Suppressor macrophage (primary cell): ENCODE measurements around the gene RNF222.
A peak's percentile ranks its signal among the peaks of the same experiment; 100 is the strongest.
"Not testable (repeated sequence)": the region's sequence is repeated elsewhere in the genome, so short reads cannot be mapped to it uniquely, and the experiment has no call there.

Experiments used
- DNase-seq, 4 experiments: peaks; one replicate each; pipeline ENCODE4 v3.0.0-alpha.2; 2020 to 2022

Gene RNF222

DNA sequence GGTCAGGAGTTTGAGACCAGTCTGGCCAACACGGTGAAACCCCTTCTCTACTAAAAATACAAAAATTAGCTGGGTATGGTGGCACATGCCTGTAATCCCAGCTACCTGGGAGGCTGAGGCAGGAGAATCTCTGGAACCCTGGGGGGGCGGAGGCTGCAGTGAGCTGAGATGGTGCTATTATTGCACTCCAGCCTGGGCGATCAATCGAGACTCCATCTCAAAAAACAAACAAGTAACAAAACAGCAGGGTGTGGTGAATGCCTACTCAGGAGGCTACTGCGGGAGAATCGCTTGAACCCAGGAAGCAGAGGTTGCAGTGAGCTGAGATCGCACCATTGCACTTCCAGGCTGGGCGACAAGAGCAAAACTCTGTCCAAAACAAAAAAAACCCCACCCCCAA, 19.5 kb downstream of the RNF222 start:
- not testable (repeated sequence) for DNase-seq

GRCh38 chr17:8377422-8377821, 20.2 kb downstream of the RNF222 start:
- no peak for DNase-seq

- peak; percentile 88 to 95 (median 92) for DNase-seq
These were observed 21.2 kb downstream of the RNF222 start, which contains the start of gene KRABD2 for GRCh38 chr17:8376271-8377067. Gene KRABD2 (minus strand): TSS chr17:8376704.

DNA sequence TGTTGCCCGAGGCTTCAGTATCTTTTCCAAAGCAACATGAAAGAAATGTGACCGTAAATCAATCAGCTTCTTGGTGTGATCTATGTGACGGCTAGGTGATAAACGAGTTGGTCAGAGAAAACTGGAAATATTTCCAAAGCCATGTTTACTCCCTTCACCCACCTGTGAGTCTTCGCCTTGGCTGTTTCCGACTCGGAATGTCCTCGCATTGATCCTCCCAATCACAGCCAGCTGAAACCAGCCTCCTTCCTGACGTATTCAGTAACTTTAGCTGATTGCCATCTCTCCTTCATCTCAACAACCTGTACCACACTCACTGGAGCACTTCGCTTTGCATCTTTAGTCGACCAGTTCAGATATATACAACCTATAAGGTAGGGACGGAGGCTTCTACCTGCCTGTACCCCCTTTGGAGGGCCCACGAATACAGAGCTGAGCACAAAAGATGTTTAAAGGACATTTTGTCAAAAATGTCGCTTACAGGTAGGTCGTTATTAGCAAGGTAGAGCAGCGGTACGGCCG, 21.8 kb downstream of the RNF222 start:
- no peak for DNase-seq

GRCh38 chr17:8373856-8374255, 23.8 kb downstream of the RNF222 start:
- DNase-seq: not testable (repeated sequence)

DNA sequence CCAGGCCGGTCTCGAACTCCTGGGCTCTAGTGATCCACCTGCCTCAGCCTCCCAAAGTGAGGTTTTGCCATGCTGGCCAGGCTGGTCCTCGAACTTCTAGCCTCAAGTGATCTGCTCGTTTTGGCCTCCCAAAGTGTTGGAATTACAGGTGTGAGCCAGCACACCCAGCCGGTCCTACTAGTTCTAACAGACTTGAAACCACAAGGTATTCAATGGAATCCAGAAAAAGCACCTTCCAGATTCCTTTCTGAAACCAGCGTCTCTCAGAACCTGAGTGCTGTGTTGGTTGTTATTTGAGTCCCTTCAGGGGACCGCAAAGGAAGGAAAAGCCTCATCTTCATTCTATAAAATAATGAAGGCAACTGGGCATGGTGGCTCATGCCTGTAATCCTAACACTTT, 25.2 kb downstream of the RNF222 start:
- DNase-seq: no peak

GRCh38 chr17:8371786-8372185, 25.8 kb downstream of the RNF222 start:
- DNase-seq: no peak

DNA sequence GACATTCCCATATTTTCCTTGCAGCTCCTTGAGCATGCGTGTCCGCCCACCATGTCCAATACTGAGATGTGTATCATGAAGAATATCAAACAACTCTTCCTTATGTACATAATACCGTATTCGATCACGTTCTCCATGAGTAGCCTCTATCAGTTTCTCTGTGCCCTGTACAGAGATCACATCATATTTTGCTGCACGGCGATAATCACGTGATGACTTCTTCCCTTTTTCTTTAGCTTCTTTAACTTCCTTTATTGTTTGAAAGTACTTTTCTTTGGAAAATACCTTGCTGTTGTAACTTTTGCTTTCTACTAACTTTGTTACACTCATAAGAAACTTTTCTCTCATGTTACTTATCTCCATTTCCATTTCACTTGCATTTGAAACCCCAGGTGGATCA, 27.7 kb downstream of the RNF222 start:
- DNase-seq: peak; percentile 43 to 75 (median 61)

DNA sequence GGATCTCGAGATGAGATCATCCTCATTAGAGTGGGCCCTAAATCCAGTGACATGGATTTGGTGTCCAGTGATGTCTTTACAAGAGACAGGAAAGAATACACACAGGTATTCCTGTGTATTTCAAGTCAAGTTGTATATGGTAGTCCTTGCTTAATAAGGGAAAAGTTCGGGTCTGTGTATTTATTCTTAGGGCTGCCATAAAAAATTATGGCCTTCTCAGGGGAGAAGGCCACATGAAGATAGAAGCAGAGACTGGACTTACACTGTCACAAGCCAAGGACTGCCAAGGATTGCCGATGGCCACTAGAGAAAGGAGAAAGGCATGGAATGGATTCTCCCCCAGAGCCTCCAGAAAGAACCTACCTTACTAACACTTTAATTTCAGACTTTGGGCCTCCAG, 29.4 kb downstream of the RNF222 start:
- DNase-seq: no peak

- no peak for DNase-seq
These were observed 31.4 kb downstream of the RNF222 start for GRCh38 chr17:8366231-8366630.

DNA sequence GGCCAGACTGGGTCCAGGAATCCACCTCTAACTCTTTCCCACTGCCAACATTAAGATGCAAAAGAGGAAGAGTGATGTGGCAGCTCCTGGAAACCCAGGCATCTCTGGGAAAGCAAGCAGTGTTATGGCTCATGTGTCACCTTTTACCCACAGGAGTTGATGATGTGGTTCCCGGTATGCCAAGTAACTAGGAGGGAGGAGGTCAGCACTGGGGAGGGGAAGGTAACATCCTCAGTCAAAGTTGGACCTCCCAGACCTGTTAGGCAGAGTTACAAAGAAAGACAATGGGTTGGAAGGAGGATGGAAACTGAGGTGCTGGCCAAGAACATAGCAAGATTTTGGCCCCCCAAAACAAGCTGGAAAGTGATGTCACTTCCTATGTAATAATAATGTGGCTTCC, 32.5 kb downstream of the RNF222 start:
- no peak for DNase-seq

DNA sequence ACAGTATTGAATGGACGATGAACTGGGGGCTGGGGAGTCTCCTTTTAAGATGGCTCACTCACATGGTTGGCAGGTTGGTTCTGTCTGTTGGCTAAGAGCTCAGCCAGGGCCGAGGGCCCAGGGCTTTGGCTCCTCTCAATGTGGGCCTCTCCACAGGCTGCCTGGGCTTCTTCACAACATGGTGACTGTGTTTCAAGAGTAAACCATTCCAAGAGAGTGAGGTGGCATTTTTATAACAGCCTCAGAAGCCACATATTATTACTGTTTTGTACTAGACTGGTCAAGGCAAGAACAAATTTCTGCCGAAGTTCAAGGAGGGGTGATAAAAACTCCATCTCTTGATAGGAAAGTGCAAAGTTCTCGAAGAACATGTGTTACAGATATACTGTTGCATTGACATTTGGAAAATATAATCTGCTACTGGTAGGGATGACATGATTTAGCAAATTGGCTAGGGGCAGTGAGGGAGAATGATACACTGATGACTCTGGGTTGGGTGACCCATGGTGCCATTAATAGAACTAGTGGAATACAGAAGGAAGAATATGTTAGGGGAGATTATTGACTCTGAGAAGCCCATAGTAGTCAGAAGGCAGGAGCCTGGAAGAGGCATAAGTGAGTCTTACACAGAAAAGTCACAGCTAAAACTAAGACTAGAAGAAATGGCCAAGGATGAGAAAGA, 34.8 kb downstream of the RNF222 start:
- DNase-seq: no peak

DNA sequence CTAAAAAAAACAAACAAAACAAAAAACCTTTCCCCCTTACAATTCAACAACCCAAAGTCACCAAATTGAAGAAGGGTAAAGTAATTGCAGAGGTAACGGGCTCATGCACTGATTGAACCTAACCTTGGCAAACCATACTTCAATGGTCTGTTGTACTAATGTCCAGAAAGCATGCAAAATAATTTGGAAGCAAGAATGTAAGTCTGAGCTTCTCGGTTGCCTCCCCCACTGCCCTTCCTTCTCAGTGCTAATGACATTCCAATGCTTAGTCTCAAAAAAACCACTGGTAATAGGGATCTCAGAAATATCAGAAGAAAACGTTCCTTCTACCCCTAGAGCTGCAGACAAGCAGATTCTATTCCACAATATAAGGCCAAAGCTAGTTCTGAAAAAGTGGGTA, 36.9 kb downstream of the RNF222 start:
- DNase-seq: no peak

- DNase-seq: no peak
These were observed 37.4 kb downstream of the RNF222 start for GRCh38 chr17:8360260-8360659.

DNA sequence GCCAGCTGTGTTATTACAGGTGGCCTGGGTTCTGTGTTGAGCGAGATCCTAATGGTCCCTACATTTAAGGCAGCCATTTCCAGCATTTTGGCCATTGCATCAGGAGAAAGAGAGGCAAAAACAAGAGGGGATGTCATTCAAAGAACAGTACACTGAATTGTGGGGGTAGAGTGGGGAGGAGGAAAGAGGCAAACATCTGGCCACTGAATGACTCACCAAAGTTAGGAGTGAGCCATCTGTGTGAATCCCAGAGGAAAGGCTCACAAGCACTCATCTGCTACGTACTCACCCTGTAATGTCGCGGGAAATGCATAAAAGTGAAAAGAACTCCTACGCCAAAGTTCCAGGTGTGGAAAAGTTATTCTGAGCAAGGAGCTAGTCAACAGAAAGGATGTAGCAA, 37.9 kb downstream of the RNF222 start:
- DNase-seq: no peak

- no peak for DNase-seq
These were observed 39.7 kb downstream of the RNF222 start for GRCh38 chr17:8357910-8358309.

- DNase-seq: no peak
These were observed 43.4 kb downstream of the RNF222 start for GRCh38 chr17:8354236-8354635.

DNA sequence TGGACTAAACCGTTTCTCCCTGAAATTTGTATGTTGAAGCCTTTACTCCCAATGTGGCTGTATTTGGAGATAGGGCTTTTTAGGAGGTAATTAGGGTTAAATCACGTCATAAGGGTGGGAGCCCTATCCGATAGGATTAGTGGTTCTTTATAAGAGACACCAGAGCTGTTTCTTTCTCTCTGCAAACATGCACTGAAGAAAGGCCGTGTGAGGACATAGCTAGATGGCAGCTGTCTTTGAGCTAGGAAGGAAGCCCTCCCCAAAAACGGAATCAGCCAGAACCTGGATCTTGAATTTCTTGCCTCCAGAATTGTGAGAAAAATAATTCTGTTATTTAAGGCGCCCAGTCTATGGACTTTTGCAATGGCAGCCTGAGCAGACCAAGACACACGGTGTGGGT, 43.9 kb downstream of the RNF222 start:
- DNase-seq: no peak

DNA sequence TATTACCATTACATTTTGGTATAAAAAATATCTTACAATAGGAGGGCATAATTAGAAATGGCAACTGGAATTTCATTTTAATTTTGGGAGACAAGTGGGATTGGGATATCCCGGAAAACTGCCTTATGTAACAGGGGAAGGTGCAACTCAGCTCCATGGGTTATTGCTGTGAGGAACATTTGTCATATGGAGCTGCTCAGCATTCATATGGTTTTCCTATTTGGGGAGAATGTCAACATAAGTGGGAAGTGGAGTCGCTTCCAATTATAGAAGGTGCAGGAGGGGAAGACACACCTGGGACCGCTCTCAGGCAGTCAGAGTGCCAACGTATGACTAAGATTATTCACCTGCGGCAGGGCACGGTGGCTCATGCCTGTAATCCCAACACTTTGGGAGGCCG, 47.3 kb downstream of the RNF222 start:
- DNase-seq: no peak

DNA sequence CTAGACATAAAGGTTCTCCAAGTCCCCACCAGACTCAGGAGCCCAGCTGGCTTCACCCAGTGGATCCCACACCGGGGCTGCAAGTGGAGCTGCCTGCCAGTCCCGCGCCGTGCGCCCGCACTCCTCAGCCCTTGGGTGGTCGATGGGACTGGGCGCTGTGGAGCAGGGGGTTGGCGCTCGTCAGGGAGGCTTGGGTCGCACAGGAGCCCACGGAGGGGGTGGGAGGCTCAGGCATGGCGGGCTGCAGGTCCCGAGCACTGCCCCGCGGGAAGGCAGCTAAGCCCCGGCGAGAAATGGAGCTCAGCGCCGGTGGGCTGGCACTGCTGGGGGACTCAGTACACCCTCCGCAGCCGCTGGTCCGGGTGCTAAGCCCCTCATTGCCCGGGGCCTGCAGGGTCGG, 50.6 kb downstream of the RNF222 start:
- DNase-seq: not testable (repeated sequence)

DNA sequence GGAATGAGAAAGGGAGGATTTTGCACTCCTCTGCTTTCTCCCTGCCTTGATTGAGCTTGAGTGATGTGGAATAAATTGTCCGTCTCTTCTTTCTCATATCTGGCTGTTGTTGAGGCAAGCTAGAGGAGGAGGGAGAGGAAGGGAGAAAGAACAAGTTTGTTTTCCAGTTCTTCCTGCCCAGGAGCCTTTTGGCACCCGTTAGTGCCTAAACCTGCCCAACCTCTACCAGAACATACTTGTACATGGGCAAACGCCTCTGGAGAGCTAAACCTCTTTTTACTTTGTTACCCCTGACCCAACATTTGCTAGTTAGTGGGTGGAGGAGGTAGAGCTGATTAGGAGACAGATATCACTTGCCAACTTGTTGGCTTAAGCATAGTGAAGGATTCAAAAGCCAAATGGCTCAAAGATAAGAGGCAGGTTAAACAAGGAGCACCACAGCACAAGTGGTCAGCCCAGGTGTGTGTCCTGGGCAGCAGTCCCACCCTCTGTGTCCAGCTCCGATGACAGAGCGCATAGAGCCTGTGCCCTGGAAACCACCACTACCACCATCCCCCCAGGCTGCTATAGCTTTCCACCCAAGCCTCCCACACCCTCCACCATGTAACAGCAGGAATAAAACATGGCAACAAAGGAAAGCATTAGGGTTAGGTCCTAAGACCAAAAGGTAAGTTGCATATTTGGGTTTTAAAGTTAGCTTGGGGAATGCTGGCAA, 51.5 kb downstream of the RNF222 start:
- no peak for DNase-seq

DNA sequence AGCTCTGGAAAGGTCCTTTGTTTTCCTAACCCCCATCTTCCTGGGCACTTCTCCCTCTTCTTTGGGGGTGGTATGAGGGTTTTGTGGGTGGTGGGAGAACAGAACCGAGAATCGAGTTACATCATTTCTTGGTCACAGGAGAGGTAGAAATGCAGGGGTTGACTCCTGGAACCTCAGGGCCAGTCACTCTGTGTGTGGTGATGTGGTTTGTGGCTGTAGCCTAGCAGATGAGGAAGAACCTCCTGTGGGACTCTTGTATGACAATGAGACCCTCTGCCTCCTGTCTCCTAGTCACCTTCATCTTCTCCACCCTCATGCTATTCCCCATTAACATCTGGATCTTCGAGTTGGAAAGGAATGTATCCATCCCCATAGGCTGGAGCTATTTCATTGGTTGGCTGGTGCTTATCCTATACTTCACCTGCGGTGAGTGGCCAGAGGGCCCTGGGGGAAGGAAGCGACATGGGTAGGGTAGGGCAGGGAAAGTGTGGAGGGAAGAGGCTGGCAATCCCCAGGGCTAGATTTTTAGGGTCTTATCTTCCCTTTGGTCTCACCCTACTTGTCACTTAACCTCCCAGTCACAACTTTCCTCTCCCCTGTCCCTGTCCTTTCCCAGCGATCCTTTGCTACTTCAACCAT, 52.5 kb downstream of the RNF222 start:
- DNase-seq: no peak

DNA sequence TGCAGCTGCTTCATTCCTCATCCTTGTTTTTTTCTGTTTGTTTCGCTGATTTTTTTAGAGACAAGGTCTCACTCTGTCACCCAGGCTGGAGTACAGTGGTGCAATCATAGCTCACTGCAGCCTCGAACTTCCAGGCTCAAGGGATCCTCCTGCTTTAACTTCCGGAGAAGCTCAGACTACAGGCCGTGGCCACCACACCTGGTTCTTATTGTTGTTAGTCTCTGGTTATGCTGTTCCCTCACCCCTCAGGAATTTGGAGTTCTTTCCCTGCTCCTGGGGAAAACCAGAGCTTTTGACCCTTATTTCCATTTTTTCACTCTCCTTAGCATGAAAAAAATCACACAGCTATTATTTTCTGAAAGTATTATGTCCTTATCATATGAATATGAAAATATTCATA, 56.2 kb downstream of the RNF222 start:
- no peak for DNase-seq
